Measurements from ENCODE around the gene CKMT2. TPM values are rescaled to one million over a fixed set of nuclear protein-coding genes. Genes with fewer than 3 reads are reported as not detected.

The CKMT2 gene
- total RNA-seq, 1 experiment from 2014 or later = not detected

- H3K27ac ChIP-seq (ENCODE audit: low read length) = no peak overlapping the region
- no peak overlapping the region for H2AFZ ChIP-seq (ENCODE audit: low read length)
- no peak overlapping the region for H3K4me2 ChIP-seq (ENCODE audit: low read depth, low read length, poor library complexity, severe bottlenecking)
- no peaks in the 10 kb centered on the region for H3K9me3 ChIP-seq (ENCODE audit: low read length)
- DNase-seq = no peak
- no peaks in the 10 kb centered on the region for H3K27me3 ChIP-seq (ENCODE audit: low read length)
- no peaks in the 10 kb centered on the region for H3K9me2 ChIP-seq (replicated peaks; ENCODE audit: insufficient read depth, low read length)
- no peaks in the 10 kb centered on the region for H3K79me2 ChIP-seq (ENCODE audit: low read length)
- no peaks in the 10 kb centered on the region for H4K20me1 ChIP-seq (ENCODE audit: insufficient read depth, low read depth, low read length)
- peaks cover 13% of the 10 kb centered on the region for H3K4me1 ChIP-seq (ENCODE audit: low read length)
- H3K36me3 ChIP-seq (ENCODE audit: insufficient read depth, low read length) = peaks cover 22% of the 10 kb centered on the region; the same call in 1 of the 2 replicates
- no peak overlapping the region for H3K9ac ChIP-seq (ENCODE audit: low read length)
- H3K4me3 ChIP-seq (ENCODE audit: low read length) = no peak overlapping the region
Observed at GRCh38 chr5:81315336-81315735, 82.2 kb downstream of the CKMT2 start.

GRCh38 chr5:81315830-81316229 is 82.7 kb downstream of the CKMT2 start:
- no peaks in the 10 kb centered on the region for H3K27me3 ChIP-seq (ENCODE audit: low read length)
- H3K9ac ChIP-seq (ENCODE audit: low read length) = no peak overlapping the region
- H4K20me1 ChIP-seq (ENCODE audit: insufficient read depth, low read depth, low read length) = no peaks in the 10 kb centered on the region
- no peak overlapping the region for H3K4me3 ChIP-seq (ENCODE audit: low read length)
- no peak overlapping the region for H3K27ac ChIP-seq (ENCODE audit: low read length)
- no peak overlapping the region for H2AFZ ChIP-seq (ENCODE audit: low read length)
- no peak overlapping the region for H3K4me2 ChIP-seq (ENCODE audit: low read depth, low read length, poor library complexity, severe bottlenecking)
- no peaks in the 10 kb centered on the region for H3K9me2 ChIP-seq (replicated peaks; ENCODE audit: insufficient read depth, low read length)
- no peaks in the 10 kb centered on the region for H3K79me2 ChIP-seq (ENCODE audit: low read length)
- peaks cover 13% of the 10 kb centered on the region for H3K4me1 ChIP-seq (ENCODE audit: low read length)
- peaks cover 19% of the 10 kb centered on the region; the same call in 1 of the 2 replicates for H3K36me3 ChIP-seq (ENCODE audit: insufficient read depth, low read length)
- no peak for DNase-seq
- H3K9me3 ChIP-seq (ENCODE audit: low read length) = no peaks in the 10 kb centered on the region

Small RNA genes lying within 50 kb of the gene (small RNA-seq; reads per million reads assigned to genes)
- not detected for gene AC026436.1

Other genes with a start within 250 kb of the CKMT2 start
- gene ZCCHC9, start 68.3 kb downstream of the CKMT2 start, total RNA-seq (2014; rRNA removed; shearing (Covaris generic); ENCODE audit: low replicate concordance) = 41.6 and 48.0 TPM in 2 replicates
- gene ACOT12, start 160.8 kb downstream of the CKMT2 start, total RNA-seq (2014; rRNA removed; shearing (Covaris generic); ENCODE audit: low replicate concordance) = 0.18 and 0.26 TPM in 2 replicates

All from Karpas-422 (cell line).